HEK293T (cell line): ENCODE measurements around the gene EPHA2.

Source experiments
- CTBP1 ChIP-seq: fragments of 450-650 bp; IDR thresholded peaks from 2 replicates; pipeline ENCODE4 v1.6.1; 2016; ENCODE audit warnings: borderline replicate concordance
- ELF4 ChIP-seq: fragments of 450-650 bp; IDR thresholded peaks from 2 replicates; pipeline ENCODE4 v1.6.1; 2017; ENCODE audit warnings: antibody characterized with exemption

DNA sequence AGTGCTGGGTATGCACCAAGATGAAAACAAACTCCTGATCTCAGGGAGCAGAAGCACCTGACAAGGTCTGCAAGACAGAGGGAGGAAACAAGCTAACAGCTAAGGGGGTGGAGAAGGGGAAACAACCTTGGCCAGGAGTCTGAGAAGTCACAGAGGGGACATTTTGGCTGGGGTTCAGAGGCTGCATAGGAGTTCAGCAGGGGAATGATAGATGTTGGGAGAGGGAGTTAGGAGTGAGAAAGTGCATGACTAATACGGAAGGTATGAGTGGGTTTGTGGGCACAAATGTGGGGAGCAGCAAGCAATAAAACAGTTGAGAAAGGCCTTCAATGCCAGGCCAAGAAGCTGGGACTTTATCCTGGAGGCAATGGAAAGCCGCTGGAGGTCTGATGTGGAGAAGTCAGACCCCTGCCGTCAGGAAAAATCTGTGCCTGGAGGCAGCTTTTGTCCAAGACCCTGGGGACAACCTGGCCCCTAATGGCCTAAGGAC lies 16.4 kb downstream of the EPHA2 start:
- no peak for TF ChIP-seq CTBP1
- no peak for TF ChIP-seq ELF4
